Aorta (tissue), 5 donors: ENCODE measurements around the gene KRTAP10-1. TPM values are rescaled to one million over a fixed set of nuclear protein-coding genes. Genes with fewer than 3 reads are reported as not detected.

Experiments used
- ATAC-seq: fragments of 200-7000 bp; cut with Tn5 transposase; one replicate; pipeline ENCODE4 v1.9.1; 2022; ENCODE audit warnings: moderate library complexity; ENCODE audit not compliant: low FRiP score
- DNase-seq, 2 donors: peaks; one replicate each; pipeline ENCODE4 v3.0.0-alpha.2; 2020
- H3K27ac ChIP-seq, 2 donors: one replicate each; pipeline ENCODE4 v1.5.1; 2013; ENCODE audit warnings: low read length in 2 of 2, mild to moderate bottlenecking in 2 of 2, moderate library complexity in 2 of 2, control low read depth in 1 of 2, inconsistent platforms in 1 of 2, low read depth in 1 of 2
- H3K27me3 ChIP-seq, 2 donors: one replicate each; pipeline ENCODE4 v1.6.1; 2013; ENCODE audit warnings: control low read depth in 1 of 2, low read length in 1 of 2, mild to moderate bottlenecking in 1 of 2, moderate library complexity in 1 of 2; ENCODE audit not compliant: insufficient read depth in 2 of 2, control insufficient read depth in 1 of 2
- H3K36me3 ChIP-seq, 2 donors: one replicate each; pipeline ENCODE4 v1.6.1; 2013; ENCODE audit warnings: control low read depth in 1 of 2, low read length in 1 of 2, mild to moderate bottlenecking in 1 of 2; ENCODE audit not compliant: insufficient read depth in 2 of 2, control insufficient read depth in 1 of 2
- H3K4me1 ChIP-seq, 2 donors: one replicate each; pipeline ENCODE4 v1.6.1; 2013; ENCODE audit warnings: low read length in 2 of 2, control low read depth in 1 of 2, mild to moderate bottlenecking in 1 of 2, moderate library complexity in 1 of 2; ENCODE audit not compliant: insufficient read depth in 2 of 2, control insufficient read depth in 1 of 2
- H3K4me3 ChIP-seq, 2 donors: one replicate each; pipeline ENCODE4 v1.5.1; 2013; ENCODE audit warnings: low read length in 2 of 2, control low read depth in 1 of 2, mild to moderate bottlenecking in 1 of 2
- H3K9me3 ChIP-seq: one replicate; pipeline ENCODE4 v1.6.1; 2013; ENCODE audit warnings: mild to moderate bottlenecking, low read length; ENCODE audit not compliant: control insufficient read depth
- WGBS, 2 donors: extraction: QIAGEN DNeasy Blood & Tissue Kit; methylation state at CpG; one replicate each; pipeline ENCODE4 v1.1.7; 2013; 5-methylcytosine and 5-hydroxymethylcytosine counted together
- intact Hi-C, 2 donors: fragments of 100-400 bp; cut with DNase I; formaldehyde crosslinking; loops; one replicate each; pipeline versions ENCODE4 v1.14.2 to v1.15.0; 2022
- polyA plus RNA-seq, 2 donors: library from polyadenylated mRNA; stranded (reverse); fragments of 200-250 nt; gene quantifications; one replicate each; pipeline ENCODE4 v1.2.3, GENCODE V29; 2013
- total RNA-seq, 2 donors: library from RNA; stranded (reverse); fragmentation: NEBNext Ultra II Directional; extraction: Animal tissue kit (Norgen Biotek cat#: 25700); gene quantifications; one replicate each; pipeline ENCODE4 v1.2.1, GENCODE V29; 2021
- donor health status: healthy with polysubstance abuse.
- donor health status: Bipolar disorder and iron deficiency.
- donor health status: DM: no; HTN: no; CAD: no.
- donor health status: DM: no; HTN: no; CAD: no.
- donor health status: DM: yes; HTN: yes; CAD: no.

Gene KRTAP10-1
- total and polyA plus RNA-seq, 4 donors = not detected

- H3K4me1 ChIP-seq = no peaks in the 10 kb centered on the region
- peak; percentile 72 to 84 for DNase-seq
- 16 to 22% methylated on average over 36 of the region's 36 CpGs for WGBS, 2 donors
- no peak for ATAC-seq
- no peak overlapping the region for H3K4me3 ChIP-seq
- H3K27ac ChIP-seq = no peak overlapping the region
- intact Hi-C loops = loop anchor here in 1 of 2 donors (10.0 kb wide), 1 partner anchor 284 kb away; no protein-coding TSS in a partner anchor
- H3K27me3 ChIP-seq = no peaks in the 10 kb centered on the region
- H3K9me3 ChIP-seq = no peaks in the 10 kb centered on the region
- H3K36me3 ChIP-seq = no peaks in the 10 kb centered on the region
Measured at GRCh38 chr21:44510508-44511218, 29.3 kb downstream of the KRTAP10-1 start.

GRCh38 chr21:44510109-44510507, 29.9 kb downstream of the KRTAP10-1 start:
- Histone ChIP-seq H3K4me1 (no peaks in the 10 kb centered on the region), H3K27ac (no peak overlapping the region), H3K9me3 (no peaks in the 10 kb centered on the region), H3K27me3 (no peaks in the 10 kb centered on the region), H3K4me3 (no peak overlapping the region), H3K36me3 (no peaks in the 10 kb centered on the region)
- peak in 1 of 2 donors; percentile 35 for DNase-seq
- intact Hi-C loops = loop anchor here in 1 of 2 donors (10.0 kb wide), 1 partner anchor 285 kb away; no protein-coding TSS in a partner anchor
- 54 to 58% methylated on average over 18 of the region's 18 CpGs for WGBS, 2 donors
- no peak for ATAC-seq

- DNase-seq (peak in 1 of 2 donors; percentile 47), ATAC-seq (no peak)
- intact Hi-C loops = no loop called here
- Histone ChIP-seq H3K27ac (no peak overlapping the region), H3K4me3 (no peak overlapping the region), H3K9me3 (no peaks in the 10 kb centered on the region), H3K36me3 (no peaks in the 10 kb centered on the region), H3K27me3 (no peaks in the 10 kb centered on the region), H3K4me1 (no peaks in the 10 kb centered on the region)
- 28 to 33% methylated on average over 7 to 12 of the region's 12 CpGs for WGBS, 2 donors
Measured at GRCh38 chr21:44509539-44509938, 30.5 kb downstream of the KRTAP10-1 start.

- no peaks in the 10 kb centered on the region for H3K27me3 ChIP-seq
- ATAC-seq = no peak
Measured at GRCh38 chr21:44508711-44509445, 31.1 kb downstream of the KRTAP10-1 start.

GRCh38 chr21:44508426-44508710, 31.6 kb downstream of the KRTAP10-1 start:
- no peak overlapping the region for H3K4me3 ChIP-seq
- H3K36me3 ChIP-seq = no peaks in the 10 kb centered on the region
- H3K27me3 ChIP-seq = no peaks in the 10 kb centered on the region
- intact Hi-C loops = no loop called here
- 85 to 92% methylated on average over 9 of the region's 9 CpGs for WGBS, 2 donors
- H3K9me3 ChIP-seq = no peaks in the 10 kb centered on the region
- no peak overlapping the region for H3K27ac ChIP-seq
- DNase-seq (no peak), ATAC-seq (no peak)
- H3K4me1 ChIP-seq = no peaks in the 10 kb centered on the region

More at GRCh38 chr21:44508711-44509445, 31.1 kb downstream of the KRTAP10-1 start:
- DNase-seq = peak in 1 of 2 donors; percentile 30
- no peaks in the 10 kb centered on the region for H3K36me3 ChIP-seq
- no peak overlapping the region for H3K27ac ChIP-seq
- 87 to 88% methylated on average over 30 of the region's 30 CpGs for WGBS, 2 donors
- intact Hi-C loops = no loop called here
- no peaks in the 10 kb centered on the region for H3K9me3 ChIP-seq
- no peak overlapping the region for H3K4me3 ChIP-seq
- no peaks in the 10 kb centered on the region for H3K4me1 ChIP-seq

GRCh38 chr21:44507673-44508425, 32.1 kb downstream of the KRTAP10-1 start:
- H3K4me1 ChIP-seq = no peaks in the 10 kb centered on the region
- DNase-seq = no peak
- no peak overlapping the region for H3K27ac ChIP-seq
- intact Hi-C loops = no loop called here
- no peaks in the 10 kb centered on the region for H3K27me3 ChIP-seq
- H3K9me3 ChIP-seq = no peaks in the 10 kb centered on the region
- 70 to 79% methylated on average over 26 of the region's 26 CpGs for WGBS, 2 donors
- H3K36me3 ChIP-seq = no peaks in the 10 kb centered on the region
- ATAC-seq = no peak
- no peak overlapping the region for H3K4me3 ChIP-seq

GRCh38 chr21:44506279-44507255, 33.4 kb downstream of the KRTAP10-1 start:
- no peak for ATAC-seq

More at GRCh38 chr21:44506279-44507255, 33.4 kb downstream of the KRTAP10-1 start:
- Histone ChIP-seq H3K36me3 (no peaks in the 10 kb centered on the region), H3K27ac (no peak overlapping the region), H3K4me3 (no peak overlapping the region), H3K9me3 (no peaks in the 10 kb centered on the region), H3K27me3 (no peaks in the 10 kb centered on the region), H3K4me1 (no peaks in the 10 kb centered on the region)
- DNase-seq = peak in 1 of 2 donors; percentile 39
- intact Hi-C loops = no loop called here
- whole genome bisulfite sequencing, 2 donors = 85 to 87% methylated on average over 44 of the region's 44 CpGs
